Measurements from ENCODE around the gene DOHH.
A peak's percentile ranks its signal among the peaks of the same experiment; 100 is the strongest.

Gene DOHH

DNA sequence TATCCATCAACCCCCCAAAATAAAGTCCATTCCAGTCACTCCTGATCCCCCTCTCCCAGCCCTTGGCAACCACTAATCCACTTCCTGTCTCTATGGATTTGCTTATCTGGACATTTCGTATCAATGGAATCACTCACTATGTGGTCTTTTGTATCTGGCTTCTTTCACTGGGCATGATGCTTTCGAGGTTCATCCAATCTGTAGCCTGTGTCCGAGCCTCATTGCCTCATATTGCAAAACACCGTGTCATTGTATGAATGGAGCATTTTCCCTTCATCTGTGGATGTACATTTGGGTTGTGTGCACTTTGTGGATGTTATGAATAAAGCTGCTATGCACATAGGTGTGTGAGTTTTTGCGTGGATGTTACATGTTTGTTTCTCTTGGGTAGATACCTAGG lies 4.3 kb upstream of the DOHH start:
- Mint-ChIP-seq H3K27me3 (no peaks in the 10 kb centered on the region), H3K4me1 (peaks cover 45% of the 10 kb centered on the region), H3K9me3 (no peaks in the 10 kb centered on the region), H3K27ac (peak overlapping the region; percentile 35), H3K4me3 (no peak overlapping the region), H3K36me3 (peaks cover 4% of the 10 kb centered on the region)

DNA sequence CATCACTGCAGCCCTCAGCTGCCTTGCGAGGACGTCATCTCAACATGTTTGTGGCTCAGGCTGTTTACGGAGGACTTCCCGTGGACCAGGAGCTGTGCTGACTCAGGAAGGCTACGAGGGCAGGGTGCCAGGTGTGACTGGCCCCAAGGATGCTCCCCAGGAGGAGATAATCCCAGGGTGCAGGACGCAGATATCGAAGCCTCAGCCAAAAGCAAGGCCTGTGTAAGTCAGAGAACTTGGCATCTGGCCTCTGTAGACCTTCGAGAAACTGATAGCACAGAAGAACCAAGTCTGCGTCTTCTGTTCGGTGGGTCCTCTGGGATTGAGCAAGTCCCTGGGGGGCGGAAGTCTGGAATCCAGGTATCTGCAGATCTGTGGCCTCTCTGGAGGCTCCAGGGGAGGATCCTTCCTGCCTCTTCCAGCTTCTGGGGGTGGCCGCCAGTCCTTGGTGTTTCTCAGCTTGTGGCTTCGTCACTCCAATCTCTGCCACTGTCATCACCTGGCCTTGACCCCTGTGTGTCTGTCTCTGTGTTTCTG lies 2.6 kb upstream of the DOHH start:
- Mint-ChIP-seq H3K4me3 (no peak overlapping the region), H3K27ac (no peak overlapping the region), H3K36me3 (no peaks in the 10 kb centered on the region), H3K4me1 (peaks cover 40% of the 10 kb centered on the region), H3K9me3 (no peaks in the 10 kb centered on the region), H3K27me3 (no peaks in the 10 kb centered on the region)

- H3K27ac Mint-ChIP-seq: no peak overlapping the region
- no peak overlapping the region for H3K4me3 Mint-ChIP-seq
- peaks cover 4% of the 10 kb centered on the region for H3K36me3 Mint-ChIP-seq
- H3K4me1 Mint-ChIP-seq: peaks cover 40% of the 10 kb centered on the region
- H3K9me3 Mint-ChIP-seq: no peaks in the 10 kb centered on the region
- no peaks in the 10 kb centered on the region for H3K27me3 Mint-ChIP-seq
Measured at GRCh38 chr19:3501780-3502179, 1.3 kb upstream of the DOHH start.

DNA sequence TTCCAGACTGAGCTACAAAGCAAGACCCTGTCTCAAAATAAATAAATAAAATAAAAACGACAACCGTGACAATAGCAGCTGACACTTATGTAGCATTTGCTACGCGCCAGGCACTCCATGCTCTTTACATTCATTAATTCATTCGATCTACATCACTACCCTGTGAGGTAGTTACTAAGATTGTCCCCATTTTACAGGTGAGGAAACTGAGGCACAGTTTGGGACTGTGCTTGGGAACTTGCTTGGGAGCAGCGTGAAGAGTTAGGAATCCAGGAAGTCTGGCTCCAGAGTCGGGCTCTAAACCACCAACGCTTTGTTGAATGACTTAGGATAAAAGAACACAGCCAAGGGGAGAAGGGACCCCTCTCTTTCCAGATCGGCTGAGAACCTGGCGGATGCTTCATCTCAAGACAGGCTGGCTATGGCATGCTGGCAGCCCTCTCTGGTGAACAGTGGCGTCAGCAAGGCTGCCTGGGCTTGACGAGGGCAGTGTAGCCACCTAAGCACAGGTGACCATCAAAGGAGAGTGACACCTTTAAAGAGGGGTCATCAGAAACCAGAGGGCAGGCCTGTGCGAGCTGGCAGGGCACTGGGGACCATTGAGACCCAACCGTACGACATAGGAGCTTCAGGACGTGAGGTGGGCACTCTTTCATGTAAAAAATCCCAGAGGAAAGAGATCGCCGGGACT lies 591 bp downstream of the DOHH start:
- Mint-ChIP-seq H3K4me3 (peak overlapping the region; percentile 96), H3K36me3 (peaks cover 9% of the 10 kb centered on the region), H3K27me3 (no peaks in the 10 kb centered on the region), H3K4me1 (peaks cover 34% of the 10 kb centered on the region), H3K9me3 (no peaks in the 10 kb centered on the region), H3K27ac (peak overlapping the region; percentile 55)

DNA sequence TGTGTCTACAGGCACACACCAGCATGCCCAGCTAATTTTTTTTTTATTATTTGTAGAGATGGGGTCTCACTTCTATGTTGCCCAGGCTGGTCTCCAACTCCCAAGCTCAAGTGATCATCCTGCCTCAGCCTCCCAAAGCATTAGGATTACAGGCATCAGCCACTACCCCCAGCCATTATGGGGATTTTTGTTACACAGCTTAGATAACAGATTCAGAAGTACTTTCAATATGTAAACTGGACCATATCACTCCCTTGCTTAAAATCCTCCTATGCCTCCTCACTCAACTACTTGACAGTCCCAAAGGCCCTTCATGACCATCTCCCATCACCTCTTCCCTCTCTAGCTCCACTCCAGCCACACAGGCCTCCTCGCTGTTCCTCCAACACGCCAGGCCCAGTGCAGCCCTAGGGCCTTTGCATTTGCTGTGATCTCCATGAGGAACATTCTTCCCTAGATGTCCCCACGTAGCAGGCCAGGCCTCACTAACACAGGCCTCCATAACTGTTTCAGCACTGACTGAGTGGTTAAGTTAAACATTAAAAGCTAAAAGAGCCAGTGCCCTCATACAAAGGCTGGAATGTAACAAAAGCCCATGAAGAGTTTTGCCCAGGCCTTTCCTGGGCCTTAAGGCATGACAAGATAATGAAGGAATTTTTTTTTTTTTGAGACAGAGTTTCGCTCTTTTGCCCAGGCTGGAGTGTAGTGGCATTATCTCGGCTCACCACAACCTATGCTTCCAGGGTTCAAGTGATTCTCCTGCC lies 2.5 kb downstream of the DOHH start:
- H3K36me3 Mint-ChIP-seq: peaks cover 10% of the 10 kb centered on the region

DNA sequence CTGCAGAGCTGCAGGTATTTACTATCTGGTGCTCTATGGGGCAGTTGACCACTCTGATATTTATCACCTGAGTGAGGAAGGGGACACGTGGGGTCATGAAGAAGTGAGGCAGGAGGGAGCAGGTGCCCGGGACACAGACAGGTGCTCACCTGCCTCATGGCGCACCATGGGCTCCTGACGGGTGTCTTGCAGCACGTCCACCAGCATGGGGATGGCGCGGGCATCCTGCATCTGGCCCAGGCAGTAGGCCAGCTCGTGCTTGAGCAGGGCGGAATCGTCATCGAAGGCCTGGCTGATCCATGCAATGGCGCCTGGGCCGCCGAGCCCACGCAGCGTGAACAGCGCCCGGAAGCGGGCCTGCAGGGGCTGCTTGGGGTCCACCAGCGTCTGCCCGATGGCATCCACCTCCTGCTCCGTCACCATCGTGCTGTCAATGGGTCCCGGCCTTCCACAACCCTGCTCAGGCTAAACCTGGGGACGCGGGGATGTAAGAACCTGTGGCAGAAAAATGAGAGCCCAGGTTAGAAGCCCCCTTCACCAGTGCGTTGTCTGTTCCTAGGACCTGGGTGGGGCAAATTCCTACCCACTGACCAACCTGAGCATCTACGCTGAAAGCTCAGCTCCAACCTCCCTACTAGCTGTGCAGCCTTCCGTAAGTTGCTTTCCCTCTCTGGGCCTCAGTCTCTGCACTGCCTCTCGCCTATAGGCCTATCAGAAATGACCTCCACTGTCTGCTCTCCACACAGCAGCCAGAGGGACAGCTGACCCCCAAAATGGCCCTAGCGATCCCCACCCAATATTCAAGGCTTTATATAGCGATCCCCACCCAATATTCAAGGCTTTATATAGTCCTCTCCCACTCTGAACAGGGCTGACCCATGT lies 3.8 kb downstream of the DOHH start:
- H3K36me3 Mint-ChIP-seq: peaks cover 13% of the 10 kb centered on the region
- peaks cover 37% of the 10 kb centered on the region for H3K4me1 Mint-ChIP-seq
- no peaks in the 10 kb centered on the region for H3K9me3 Mint-ChIP-seq
- no peaks in the 10 kb centered on the region for H3K27me3 Mint-ChIP-seq
- H3K4me3 Mint-ChIP-seq: no peak overlapping the region
- no peak overlapping the region for H3K27ac Mint-ChIP-seq

More for the DNA sequence above, 2.5 kb downstream of the DOHH start:
- Mint-ChIP-seq H3K4me3 (no peak overlapping the region), H3K9me3 (no peaks in the 10 kb centered on the region), H3K4me1 (peaks cover 33% of the 10 kb centered on the region), H3K27me3 (no peaks in the 10 kb centered on the region), H3K27ac (no peak overlapping the region)

DNA sequence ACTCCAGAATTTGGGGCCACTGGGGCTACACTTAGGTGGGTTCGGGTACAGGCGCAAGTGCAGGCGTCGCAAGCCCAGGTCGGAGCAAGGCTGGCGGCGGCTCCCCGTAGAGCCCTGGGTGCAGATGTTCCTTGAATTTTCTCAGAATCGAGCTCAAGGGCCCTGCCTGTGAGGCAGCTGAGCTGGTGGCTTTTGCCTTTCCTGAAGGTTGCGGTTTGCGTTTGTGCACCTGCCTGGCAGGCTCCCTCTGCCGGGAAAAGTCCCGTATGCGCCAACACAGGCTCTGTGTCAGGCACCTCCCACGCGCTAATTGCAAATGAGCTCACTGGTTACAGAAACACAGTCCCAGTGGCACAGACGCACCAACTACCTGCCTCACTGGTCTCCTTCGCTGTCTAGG lies 5.9 kb downstream of the DOHH start:
- no peaks in the 10 kb centered on the region for H3K27me3 Mint-ChIP-seq
- peak overlapping the region; percentile 5 for H3K4me3 Mint-ChIP-seq
- H3K9me3 Mint-ChIP-seq: no peaks in the 10 kb centered on the region
- H3K36me3 Mint-ChIP-seq: peaks cover 13% of the 10 kb centered on the region
- H3K27ac Mint-ChIP-seq: no peak overlapping the region
- peaks cover 28% of the 10 kb centered on the region for H3K4me1 Mint-ChIP-seq

- Mint-ChIP-seq H3K27me3 (no peaks in the 10 kb centered on the region), H3K9me3 (no peaks in the 10 kb centered on the region), H3K4me3 (no peak overlapping the region), H3K36me3 (peaks cover 13% of the 10 kb centered on the region), H3K4me1 (peaks cover 25% of the 10 kb centered on the region), H3K27ac (no peak overlapping the region)
Measured at GRCh38 chr19:3494051-3494450, 6.4 kb downstream of the DOHH start.

DNA sequence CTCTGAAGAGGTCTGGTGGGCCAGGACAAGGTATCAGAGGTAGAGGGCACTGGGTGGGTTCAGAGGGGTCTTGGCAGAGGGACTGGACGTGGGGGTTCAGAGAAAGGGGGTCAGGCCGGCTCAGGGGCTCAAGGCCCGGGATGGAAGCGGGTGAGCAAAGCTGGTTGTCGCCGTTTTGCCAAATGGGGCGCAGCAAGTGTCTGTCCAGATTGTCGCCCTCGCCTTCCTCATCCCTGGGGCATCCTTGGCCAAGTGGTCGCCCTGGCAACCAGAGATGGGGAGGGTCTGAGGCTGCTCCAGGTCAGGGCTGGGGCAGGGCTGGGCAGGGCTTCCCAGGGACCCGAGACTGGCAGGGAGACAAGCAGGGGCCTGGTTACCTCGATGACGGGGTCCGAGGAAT lies 6.8 kb downstream of the DOHH start:
- H3K36me3 Mint-ChIP-seq: peaks cover 13% of the 10 kb centered on the region
- peaks cover 21% of the 10 kb centered on the region for H3K4me1 Mint-ChIP-seq
- H3K27ac Mint-ChIP-seq: no peak overlapping the region
- H3K27me3 Mint-ChIP-seq: no peaks in the 10 kb centered on the region
- no peak overlapping the region for H3K4me3 Mint-ChIP-seq
- no peaks in the 10 kb centered on the region for H3K9me3 Mint-ChIP-seq

- Mint-ChIP-seq H3K9me3 (no peaks in the 10 kb centered on the region), H3K27ac (no peak overlapping the region), H3K4me1 (peaks cover 17% of the 10 kb centered on the region), H3K27me3 (no peaks in the 10 kb centered on the region), H3K4me3 (no peak overlapping the region), H3K36me3 (peaks cover 13% of the 10 kb centered on the region)
Measured at GRCh38 chr19:3492919-3493318, 7.6 kb downstream of the DOHH start.

- Mint-ChIP-seq H3K36me3 (peaks cover 13% of the 10 kb centered on the region), H3K4me3 (no peak overlapping the region), H3K9me3 (no peaks in the 10 kb centered on the region), H3K4me1 (peaks cover 13% of the 10 kb centered on the region), H3K27me3 (no peaks in the 10 kb centered on the region), H3K27ac (no peak overlapping the region)
Measured at GRCh38 chr19:3492131-3492839, 8.2 kb downstream of the DOHH start.

DNA sequence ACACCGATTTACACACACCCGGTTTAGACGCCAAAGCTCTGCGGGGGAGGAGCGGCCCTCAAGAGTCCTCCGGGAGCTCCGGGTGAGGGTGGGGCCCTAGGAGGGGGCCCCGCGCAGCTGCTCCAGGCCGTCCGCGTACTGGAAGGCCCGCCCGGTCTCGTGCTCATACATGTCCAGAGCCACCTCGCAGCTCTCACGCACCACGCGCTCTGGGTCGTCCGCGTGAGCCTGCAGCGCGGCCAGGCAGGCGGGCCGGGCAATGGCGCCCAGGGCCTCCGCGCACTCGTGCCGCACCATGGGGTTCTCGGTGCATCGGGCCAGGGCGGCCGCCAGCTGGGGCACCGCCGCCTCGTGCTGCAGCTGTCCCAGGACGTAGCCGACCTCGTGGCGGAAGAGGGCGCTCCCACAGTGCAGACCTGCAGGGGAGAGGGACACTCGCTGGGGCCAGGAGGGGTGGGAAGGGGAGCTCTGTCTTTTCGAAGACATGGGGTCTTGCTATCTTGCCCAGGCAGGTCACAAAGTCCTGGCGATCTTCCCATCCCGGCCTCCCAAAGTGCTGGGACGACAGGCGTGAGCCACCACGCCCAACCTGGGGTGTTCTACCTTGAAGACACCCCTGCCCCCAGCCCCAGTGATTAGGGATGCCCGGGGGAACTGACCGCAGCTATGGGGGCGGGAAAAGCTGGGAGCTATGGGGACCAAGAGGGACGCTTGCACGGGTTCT lies 8.9 kb downstream of the DOHH start:
- Mint-ChIP-seq H3K4me1 (peaks cover 8% of the 10 kb centered on the region), H3K9me3 (no peaks in the 10 kb centered on the region), H3K27me3 (no peaks in the 10 kb centered on the region), H3K36me3 (peaks cover 12% of the 10 kb centered on the region), H3K27ac (no peak overlapping the region), H3K4me3 (no peak overlapping the region)

- Mint-ChIP-seq H3K9me3 (no peaks in the 10 kb centered on the region), H3K4me3 (no peak within 1 kb of the TSS), H3K27me3 (no peaks in the 10 kb centered on the region), H3K27ac (peak within 1 kb of the TSS; percentile 8), H3K36me3 (peaks cover 3% of the 10 kb centered on the region), H3K4me1 (peaks cover 6% of the 10 kb centered on the region)
Measured at GRCh38 chr19:3483226-3483628, 17.2 kb downstream of the DOHH start, which contains the start of gene SMIM44. TSS of gene SMIM44 (minus strand) at chr19:3483441. CDS start at chr19:3483403, 38 bp downstream.

DNA sequence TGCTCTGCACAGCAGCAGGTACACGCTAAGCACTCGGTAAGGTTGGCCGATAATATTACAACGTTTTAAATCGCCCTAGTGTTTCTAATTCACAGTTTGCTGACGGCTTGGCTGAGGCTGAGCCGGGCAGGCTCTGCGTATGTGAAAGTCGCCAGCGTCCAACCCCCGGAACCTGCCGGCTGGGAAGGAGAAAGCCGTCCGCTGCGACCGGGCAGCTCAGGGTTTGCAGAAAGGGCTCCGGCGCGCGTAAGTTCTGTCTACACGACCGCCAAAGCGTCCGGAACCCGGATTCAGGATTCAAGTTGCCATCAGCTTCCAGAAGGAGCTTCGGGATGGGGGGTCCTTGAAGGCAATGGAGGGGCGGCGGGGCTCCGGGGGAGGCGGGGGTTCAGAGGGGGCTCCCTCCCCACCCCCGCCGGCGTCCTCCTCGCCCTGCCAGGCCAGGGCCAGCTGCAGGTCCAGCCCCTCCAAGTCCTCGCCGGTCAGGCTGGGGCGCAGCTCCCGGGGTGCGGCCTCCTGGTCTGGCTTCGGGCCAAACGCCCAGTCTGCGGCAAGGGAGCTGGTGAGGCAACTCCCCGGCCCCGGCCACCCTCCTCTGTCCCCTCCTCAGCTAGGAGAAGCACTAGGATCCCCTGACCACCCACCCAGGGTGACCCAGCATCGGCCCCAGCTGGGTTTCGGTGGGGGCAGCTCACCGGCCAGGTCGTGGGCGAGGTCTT lies 17.8 kb downstream of the DOHH start:
- Mint-ChIP-seq H3K36me3 (peaks cover 3% of the 10 kb centered on the region), H3K4me3 (no peak overlapping the region), H3K27me3 (no peaks in the 10 kb centered on the region), H3K9me3 (no peaks in the 10 kb centered on the region), H3K27ac (no peak overlapping the region), H3K4me1 (peaks cover 10% of the 10 kb centered on the region)

Data from activated naive CD4-positive, alpha-beta T cell treated with anti-CD3 and anti-CD28 coated beads, Interleukin-2, amount 50 U/mL, for 24 hours (primary cell).